Kidney epithelial cell (primary cell): ENCODE data around the gene ACTR5. TPM values are rescaled to one million over a fixed set of nuclear protein-coding genes. Genes with fewer than 3 reads are reported as not detected.

ENCODE experiments used
- DNase-seq: peaks from one replicate; pipeline ENCODE4 v3.0.0-alpha.2; 2010; ENCODE audit warnings: low read depth
- H3K27me3 ChIP-seq: 2 replicates; pipeline ENCODE4 v1.6.0; 2011; ENCODE audit warnings: low read length; ENCODE audit not compliant: control insufficient read depth, insufficient read depth
- H3K36me3 ChIP-seq: 2 replicates; pipeline ENCODE4 v1.5.1; 2011; ENCODE audit warnings: low read length; ENCODE audit not compliant: control insufficient read depth, insufficient read depth
- H3K4me3 ChIP-seq: 2 replicates; pipeline ENCODE4 v1.5.1; 2011; ENCODE audit warnings: low read depth, mild to moderate bottlenecking, control low read depth, low read length
- CTCF ChIP-seq: IDR thresholded peaks from 2 replicates; pipeline ENCODE4 v1.5.1; 2011; ENCODE audit warnings: mild to moderate bottlenecking, moderate library complexity, low read length, control low read depth, inconsistent platforms; ENCODE audit not compliant: insufficient read depth, poor library complexity, severe bottlenecking
- total RNA-seq: library from RNA; depleted of rRNA; stranded (reverse); fragments of >200 nt; gene quantifications from 2 replicates; pipeline ENCODE4 v1.2.3, GENCODE V29; 2015

Gene ACTR5
- total RNA-seq, 1 donor from 2014 or later = 8.4 TPM

- Histone ChIP-seq H3K27me3 (peaks cover 71% of the 10 kb centered on the region), H3K36me3 (no peaks in the 10 kb centered on the region), H3K4me3 (no peak overlapping the region)
- no peak for DNase-seq
- peak; percentile 98 for TF ChIP-seq CTCF
Observed at GRCh38 chr20:38730989-38731737, 17.1 kb upstream of the ACTR5 start.

GRCh38 chr20:38731738-38732113 is 16.5 kb upstream of the ACTR5 start:
- TF ChIP-seq CTCF = no peak
- no peak for DNase-seq
- peaks cover 65% of the 10 kb centered on the region for H3K27me3 ChIP-seq
- no peak overlapping the region for H3K4me3 ChIP-seq
- no peaks in the 10 kb centered on the region for H3K36me3 ChIP-seq

- no peak for TF ChIP-seq CTCF
- no peak for DNase-seq
- Histone ChIP-seq H3K36me3 (no peaks in the 10 kb centered on the region), H3K4me3 (no peak overlapping the region), H3K27me3 (peaks cover 53% of the 10 kb centered on the region)
Observed at GRCh38 chr20:38732981-38733380, 15.3 kb upstream of the ACTR5 start.

- Histone ChIP-seq H3K36me3 (no peaks in the 10 kb centered on the region), H3K27me3 (peaks cover 32% of the 10 kb centered on the region), H3K4me3 (no peak overlapping the region)
- TF ChIP-seq CTCF = no peak
- DNase-seq = no peak
Observed at GRCh38 chr20:38735172-38735571, 13.1 kb upstream of the ACTR5 start.

- no peak overlapping the region for H3K4me3 ChIP-seq
- peaks cover 16% of the 10 kb centered on the region for H3K27me3 ChIP-seq
- no peak for TF ChIP-seq CTCF
- H3K36me3 ChIP-seq = no peaks in the 10 kb centered on the region
- DNase-seq = no peak
Observed at GRCh38 chr20:38737887-38738286, 10.4 kb upstream of the ACTR5 start.

- no peaks in the 10 kb centered on the region for H3K36me3 ChIP-seq
- no peak for DNase-seq
- H3K27me3 ChIP-seq = peaks cover 5% of the 10 kb centered on the region
- TF ChIP-seq CTCF = no peak
- no peak overlapping the region for H3K4me3 ChIP-seq
Observed at GRCh38 chr20:38745757-38746156, 2.5 kb upstream of the ACTR5 start.
